OCI-LY3 (cell line): ENCODE measurements around the gene CTNNA3.

Experiments
- CTCF ChIP-seq: fragments of 200-600, 300-600 bp; sonication (generic); IDR thresholded peaks from 2 replicates; pipeline ENCODE4 v1.5.1; 2014; ENCODE audit warnings: antibody characterized with exemption, low read length, low read depth
- EZH2phosphoT487 ChIP-seq: fragments of 200-600 bp; shearing (Covaris generic); IDR thresholded peaks from 2 replicates; pipeline ENCODE4 v1.6.1; 2018; ENCODE audit warnings: antibody characterized with exemption, mixed run types, low read depth

DNA sequence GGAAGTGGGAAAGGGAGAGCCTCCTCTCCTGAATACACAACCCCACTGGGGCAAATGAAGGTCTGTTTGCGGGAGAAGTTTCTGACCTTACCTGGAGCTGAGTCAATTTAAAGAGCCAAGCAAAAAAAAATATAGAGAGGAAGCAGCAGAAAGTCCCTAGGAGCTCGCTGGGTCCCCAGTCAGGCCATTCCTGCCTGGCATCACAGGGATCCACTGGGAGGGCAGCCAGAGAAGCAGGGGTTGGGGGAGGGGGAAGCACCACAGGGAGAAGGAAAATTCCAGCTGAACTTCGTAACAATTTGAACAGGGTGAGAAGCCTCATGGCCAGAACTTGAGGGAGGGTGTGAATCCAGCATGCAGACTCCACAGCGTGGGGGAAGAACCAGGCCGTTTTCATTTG, 471.4 kb downstream of the CTNNA3 start:
- no peak for TF ChIP-seq CTCF
- no peak for TF ChIP-seq EZH2phosphoT487
